Globus pallidus (tissue), 1 donor: ENCODE results near the gene SGMS1.

Experiments
- DNase-seq: peaks from one replicate; pipeline ENCODE4 v3.0.0-alpha.2; 2015; ENCODE audit warnings: low spot score

The SGMS1 gene

GRCh38 chr10:50421026-50421719, 202.6 kb downstream of the SGMS1 start:
- DNase-seq = peak; percentile 67

GRCh38 chr10:50420196-50420595, 203.6 kb downstream of the SGMS1 start:
- DNase-seq = peak; percentile 23

- peak; percentile 34 for DNase-seq
Observed at GRCh38 chr10:50419756-50420155, 204.0 kb downstream of the SGMS1 start.

GRCh38 chr10:50419091-50419490, 204.7 kb downstream of the SGMS1 start:
- DNase-seq = no peak

- DNase-seq = peak; percentile 65
Observed at GRCh38 chr10:50417886-50418830, 205.6 kb downstream of the SGMS1 start.

- peak; percentile 73 for DNase-seq
Observed at GRCh38 chr10:50417486-50417885, 206.3 kb downstream of the SGMS1 start.

GRCh38 chr10:50416881-50417280, 206.9 kb downstream of the SGMS1 start:
- DNase-seq = peak; percentile 57

GRCh38 chr10:50416181-50416824, 207.5 kb downstream of the SGMS1 start:
- DNase-seq = peak; percentile 39

- DNase-seq = no peak
Observed at GRCh38 chr10:50415292-50415691, 208.5 kb downstream of the SGMS1 start.

GRCh38 chr10:50410066-50410811, 213.5 kb downstream of the SGMS1 start:
- DNase-seq = no peak

- no peak for DNase-seq
Observed at GRCh38 chr10:50407076-50407801, 216.5 kb downstream of the SGMS1 start.

GRCh38 chr10:50406457-50407070, 217.2 kb downstream of the SGMS1 start:
- DNase-seq = no peak

GRCh38 chr10:50405723-50406122, 218.0 kb downstream of the SGMS1 start:
- no peak for DNase-seq

GRCh38 chr10:50404021-50404773, 219.6 kb downstream of the SGMS1 start:
- no peak for DNase-seq

- no peak for DNase-seq
Observed at GRCh38 chr10:50403074-50403473, 220.7 kb downstream of the SGMS1 start.

- no peak for DNase-seq
Observed at GRCh38 chr10:50402466-50402865, 221.3 kb downstream of the SGMS1 start.

- DNase-seq = no peak
Observed at GRCh38 chr10:50400694-50401093, 223.1 kb downstream of the SGMS1 start.

- DNase-seq = no peak
Observed at GRCh38 chr10:50398823-50399222, 224.9 kb downstream of the SGMS1 start.

- no peak for DNase-seq
Observed at GRCh38 chr10:50398381-50398780, 225.4 kb downstream of the SGMS1 start.
